Thyroid gland (tissue), 4 donors: ENCODE data around the gene STAC. TPM values are rescaled to one million over a fixed set of nuclear protein-coding genes. Genes with fewer than 3 reads are reported as not detected.

Experiments
- DNase-seq, 2 donors: peaks; one replicate each; pipeline ENCODE4 v3.0.0-alpha.2; 2019
- H3K27ac ChIP-seq, 3 donors: fragments of 200-600 bp; sonication (generic); 1 replicate in 2 of 3; 2 replicates in 1 of 3; pipeline ENCODE4 v1.5.1; 2016 to 2019; ENCODE audit warnings: mild to moderate bottlenecking in 1 of 3, moderate library complexity in 1 of 3
- H3K27me3 ChIP-seq: fragments of 200-600 bp; sonication (generic); one replicate; pipeline ENCODE4 v1.5.1; 2019
- H3K36me3 ChIP-seq, 2 donors: fragments of 200-600 bp; sonication (generic); one replicate each; pipeline ENCODE4 v1.5.1; 2016 to 2019
- H3K4me1 ChIP-seq, 2 donors: fragments of 200-600 bp; sonication (generic); one replicate each; pipeline ENCODE4 v1.5.1; 2017 to 2019
- H3K4me3 ChIP-seq, 3 donors: fragments of 200-600 bp; sonication (generic); replicated peaks in 1 of 3; 1 replicate in 2 of 3; 2 replicates in 1 of 3; pipeline ENCODE4 v1.5.1; 2016; ENCODE audit warnings: mild to moderate bottlenecking in 1 of 3
- H3K9me3 ChIP-seq: fragments of 200-600 bp; sonication (generic); one replicate; pipeline ENCODE4 v1.5.1; 2017
- POLR2A ChIP-seq, 2 donors: fragments of 450-650 bp; IDR thresholded peaks; one replicate each; pipeline ENCODE4 v1.6.1; 2017; ENCODE audit warnings: antibody characterized with exemption in 2 of 2, mild to moderate bottlenecking in 2 of 2, moderate library complexity in 1 of 2
- WGBS, 2 donors: methylation state at CpG; one replicate each; pipeline ENCODE4 v1.1.5; 2017; 5-methylcytosine and 5-hydroxymethylcytosine counted together
- intact Hi-C: fragments of 100-400 bp; cut with DNase I; formaldehyde crosslinking; loops from one replicate; pipeline ENCODE4 v1.15.1; 2023
- total RNA-seq, 4 donors: library from RNA; depleted of rRNA; stranded (reverse); fragments of >200 nt; gene quantifications; one replicate each; pipeline ENCODE4 v1.2.3, GENCODE V29; 2016
- TF ChIP-seq, protein P1 (sequence below), 6 experiments: fragments of 200-600 bp in 3 of 6; fragments of 450-650 bp in 3 of 6; sonication (generic) in 3 of 6; IDR thresholded peaks; one replicate each; pipeline ENCODE4 v1.5.1; 2016 to 2019; ENCODE audit warnings: antibody characterized with exemption in 6 of 6, mild to moderate bottlenecking in 2 of 6, inconsistent platforms in 1 of 6, moderate library complexity in 1 of 6

STAC gene
- total RNA-seq, 4 donors from 2014 or later: 0.40 to 4.7 (median 1.3) TPM; not detected in 1

DNA sequence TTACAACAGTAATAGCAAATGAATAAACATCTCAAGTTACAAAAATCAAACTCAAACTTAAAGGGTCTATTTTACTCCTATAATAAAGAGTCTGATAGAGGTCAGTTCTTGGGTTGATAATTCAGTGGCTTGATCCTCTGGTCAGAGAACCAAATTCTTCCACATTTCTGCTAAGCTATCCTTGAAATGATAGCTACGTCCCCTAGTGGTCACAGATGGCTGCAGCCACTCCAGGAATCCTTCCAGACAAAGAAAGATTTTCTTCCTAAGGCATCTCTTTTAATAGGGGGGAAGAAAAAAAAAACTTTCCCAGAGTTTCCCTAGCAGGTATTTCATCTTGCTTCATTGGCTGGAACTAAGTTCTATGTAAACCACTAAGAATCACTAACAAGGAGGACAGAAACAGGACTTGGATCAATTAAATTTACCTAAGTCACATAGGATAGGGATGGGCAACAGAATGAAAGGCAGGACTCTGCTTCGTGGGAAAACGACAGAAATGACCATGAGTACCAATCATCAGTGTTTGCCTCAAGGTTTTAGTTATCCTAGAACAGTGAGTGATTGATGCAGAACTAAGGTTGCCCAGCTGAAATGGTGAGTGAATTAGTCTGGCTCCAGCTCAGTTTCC is 160.7 kb downstream of the STAC start:
- Histone ChIP-seq H3K4me1 (no peaks in the 10 kb centered on the region), H3K27me3 (no peaks in the 10 kb centered on the region), H3K9me3 (no peaks in the 10 kb centered on the region), H3K27ac (no peak overlapping the region), H3K36me3 (no peaks in the 10 kb centered on the region), H3K4me3 (no peak overlapping the region)
- WGBS, 2 donors: 53 to 62% methylated on average over 3 of the region's 3 CpGs
- TF ChIP-seq POLR2A (IDR thresholded peaks at IDR 0.05): no peak
- TF ChIP-seq, protein P1, sequence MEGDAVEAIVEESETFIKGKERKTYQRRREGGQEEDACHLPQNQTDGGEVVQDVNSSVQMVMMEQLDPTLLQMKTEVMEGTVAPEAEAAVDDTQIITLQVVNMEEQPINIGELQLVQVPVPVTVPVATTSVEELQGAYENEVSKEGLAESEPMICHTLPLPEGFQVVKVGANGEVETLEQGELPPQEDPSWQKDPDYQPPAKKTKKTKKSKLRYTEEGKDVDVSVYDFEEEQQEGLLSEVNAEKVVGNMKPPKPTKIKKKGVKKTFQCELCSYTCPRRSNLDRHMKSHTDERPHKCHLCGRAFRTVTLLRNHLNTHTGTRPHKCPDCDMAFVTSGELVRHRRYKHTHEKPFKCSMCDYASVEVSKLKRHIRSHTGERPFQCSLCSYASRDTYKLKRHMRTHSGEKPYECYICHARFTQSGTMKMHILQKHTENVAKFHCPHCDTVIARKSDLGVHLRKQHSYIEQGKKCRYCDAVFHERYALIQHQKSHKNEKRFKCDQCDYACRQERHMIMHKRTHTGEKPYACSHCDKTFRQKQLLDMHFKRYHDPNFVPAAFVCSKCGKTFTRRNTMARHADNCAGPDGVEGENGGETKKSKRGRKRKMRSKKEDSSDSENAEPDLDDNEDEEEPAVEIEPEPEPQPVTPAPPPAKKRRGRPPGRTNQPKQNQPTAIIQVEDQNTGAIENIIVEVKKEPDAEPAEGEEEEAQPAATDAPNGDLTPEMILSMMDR (IDR thresholded peaks at IDR 0.05): peak in 4 of 6 experiments; percentile 22 to 58 (median 28)
- intact Hi-C loops: no loop called here
- DNase-seq: peak in 1 of 2 donors; percentile 13

DNA sequence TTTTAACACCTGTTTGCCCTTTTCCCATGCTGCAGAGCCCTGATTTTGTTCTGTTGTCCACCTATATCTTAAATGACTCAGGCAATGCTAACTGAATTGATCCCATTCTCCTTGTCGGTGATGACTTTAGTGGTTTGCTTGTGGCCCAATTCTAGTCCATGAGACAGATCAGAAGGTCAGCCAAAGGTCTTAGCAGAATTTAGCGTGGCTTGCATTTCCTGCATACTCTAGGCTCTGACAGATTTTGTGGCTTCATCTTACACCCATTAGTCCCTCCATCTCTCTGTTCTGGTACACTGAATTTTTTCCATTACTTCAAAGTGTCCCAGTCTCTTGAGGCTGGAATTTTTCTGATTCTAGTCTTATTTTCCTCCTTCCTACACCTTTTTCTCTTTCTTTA is 161.9 kb downstream of the STAC start:
- Histone ChIP-seq H3K27me3 (no peaks in the 10 kb centered on the region), H3K36me3 (no peaks in the 10 kb centered on the region), H3K4me3 (no peak overlapping the region), H3K9me3 (no peaks in the 10 kb centered on the region), H3K4me1 (no peaks in the 10 kb centered on the region), H3K27ac (no peak overlapping the region)
- WGBS, 2 donors: 65 to 75% methylated on average over 2 of the region's 2 CpGs
- DNase-seq: no peak
- intact Hi-C loops: no loop called here
- no peak for TF ChIP-seq POLR2A (IDR thresholded peaks at IDR 0.05)
- TF ChIP-seq, protein P1 (IDR thresholded peaks at IDR 0.05): no peak

DNA sequence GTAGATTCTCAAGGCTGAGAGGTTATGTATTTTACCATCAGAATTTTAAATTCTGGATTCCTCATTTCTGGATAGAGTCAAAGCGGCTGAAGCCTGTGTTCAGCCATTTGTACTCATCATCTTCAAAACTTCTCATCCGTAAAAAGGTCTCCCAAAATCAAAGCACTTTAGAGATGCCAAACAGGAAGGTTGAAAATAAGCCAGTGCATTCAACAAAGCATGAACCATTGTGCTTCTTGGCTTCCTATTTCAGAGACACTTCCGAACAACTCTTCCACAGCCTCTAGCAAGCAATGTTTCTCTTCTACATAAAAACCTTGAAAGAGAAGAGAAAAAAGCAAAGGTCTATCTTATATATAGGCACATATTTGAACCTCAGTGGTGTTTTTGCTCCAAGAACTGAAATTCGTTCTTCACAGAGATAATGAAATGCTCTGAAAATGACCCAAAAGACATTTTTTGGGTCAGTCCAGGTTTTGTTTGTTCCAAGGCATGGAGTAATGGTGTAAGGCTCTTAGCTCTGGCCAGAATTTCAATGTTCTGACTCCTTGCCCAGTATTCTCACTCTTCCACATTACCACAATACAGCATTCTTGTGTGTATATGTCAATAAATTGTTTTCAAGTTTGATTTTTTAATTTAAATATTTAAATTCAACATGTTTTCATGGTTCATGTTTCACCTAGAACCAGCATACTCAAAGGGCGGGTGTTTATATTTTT is 163.1 kb downstream of the STAC start:
- intact Hi-C loops: no loop called here
- TF ChIP-seq POLR2A (IDR thresholded peaks at IDR 0.05): no peak
- TF ChIP-seq, protein P1 (IDR thresholded peaks at IDR 0.05): no peak
- Histone ChIP-seq H3K4me3 (no peak overlapping the region), H3K27me3 (no peaks in the 10 kb centered on the region), H3K9me3 (no peaks in the 10 kb centered on the region), H3K4me1 (no peaks in the 10 kb centered on the region), H3K27ac (no peak overlapping the region), H3K36me3 (no peaks in the 10 kb centered on the region)
- no peak for DNase-seq
- WGBS, 2 donors: 60 to 70% methylated on average over 5 of the region's 5 CpGs

- TF ChIP-seq POLR2A (IDR thresholded peaks at IDR 0.05): no peak
- TF ChIP-seq, protein P1 (IDR thresholded peaks at IDR 0.05): no peak
- Histone ChIP-seq H3K27me3 (no peaks in the 10 kb centered on the region), H3K36me3 (no peaks in the 10 kb centered on the region), H3K27ac (no peak overlapping the region), H3K4me1 (no peaks in the 10 kb centered on the region), H3K4me3 (no peak overlapping the region), H3K9me3 (no peaks in the 10 kb centered on the region)
- intact Hi-C loops: no loop called here
- 62 to 69% methylated on average over 5 of the region's 5 CpGs for WGBS, 2 donors
- no peak for DNase-seq
Measured at GRCh38 chr3:36546226-36546625, 165.9 kb downstream of the STAC start.

DNA sequence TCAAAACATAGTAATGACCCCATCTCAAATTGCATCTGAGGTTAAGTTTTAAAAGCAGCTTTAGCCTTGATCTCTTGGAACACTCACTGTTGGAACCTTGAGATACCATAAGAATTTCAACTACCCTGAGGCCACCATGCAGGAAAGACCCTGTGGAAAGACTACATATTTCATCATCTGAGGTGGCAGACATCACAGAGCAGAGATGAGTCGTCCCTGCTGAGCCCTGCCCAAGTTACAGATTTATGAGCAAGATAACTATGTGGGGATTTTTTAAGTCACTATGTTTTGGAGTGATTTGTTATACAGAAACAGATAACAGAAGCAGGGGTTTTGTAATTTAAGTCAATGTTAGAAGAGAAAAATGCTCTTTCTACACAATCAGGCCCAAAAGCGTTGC is 168.4 kb downstream of the STAC start:
- no peaks in the 10 kb centered on the region for H3K4me1 ChIP-seq
- intact Hi-C loops: no loop called here
- H3K9me3 ChIP-seq: no peaks in the 10 kb centered on the region
- no peak for DNase-seq
- 93 to 95% methylated on average over 2 of the region's 2 CpGs for WGBS, 2 donors
- H3K27me3 ChIP-seq: no peaks in the 10 kb centered on the region
- TF ChIP-seq POLR2A (IDR thresholded peaks at IDR 0.05): no peak
- TF ChIP-seq, protein P1 (IDR thresholded peaks at IDR 0.05): no peak
- H3K27ac ChIP-seq: no peak overlapping the region
- H3K36me3 ChIP-seq: no peaks in the 10 kb centered on the region
- no peak overlapping the region for H3K4me3 ChIP-seq
